ENCODE results near the gene SYT11.

The SYT11 gene

DNA sequence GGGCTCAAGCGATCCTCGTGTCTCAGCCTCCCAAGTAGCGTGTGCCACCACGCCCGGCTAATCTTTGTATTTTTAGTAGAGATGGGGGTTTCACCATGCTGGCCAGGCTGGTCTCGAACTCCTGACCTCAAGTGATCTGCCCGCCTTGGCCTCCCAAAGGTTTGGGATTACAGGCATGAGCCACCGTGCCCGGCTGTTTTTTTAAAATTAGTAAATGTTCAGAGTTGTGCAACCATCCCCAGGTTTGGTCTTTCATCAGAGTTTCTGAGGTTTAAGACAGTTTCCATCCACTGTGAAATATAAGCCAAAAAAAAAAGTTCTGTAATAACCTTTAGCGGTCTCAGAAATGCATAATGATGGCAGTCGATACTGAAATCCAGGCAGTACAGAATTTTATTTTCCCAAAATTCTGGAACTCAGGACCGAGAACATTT lies 550 bp upstream of the SYT11 start:
- TF ChIP-seq RAD21 (IDR thresholded peaks at IDR 0.05; ENCODE audit: low read depth), result no peak
- 0 out of 2 replicates have a peak, but pooled peaks have one; percentile 38 for TF ChIP-seq TAF1 (IDR thresholded peaks at IDR 0.05; ENCODE audit: low read depth)
- TF ChIP-seq CEBPB (IDR thresholded peaks at IDR 0.05), result peak; percentile 42
- no peak for TF ChIP-seq EGR1 (IDR thresholded peaks at IDR 0.05)
- TF ChIP-seq, protein P1, sequence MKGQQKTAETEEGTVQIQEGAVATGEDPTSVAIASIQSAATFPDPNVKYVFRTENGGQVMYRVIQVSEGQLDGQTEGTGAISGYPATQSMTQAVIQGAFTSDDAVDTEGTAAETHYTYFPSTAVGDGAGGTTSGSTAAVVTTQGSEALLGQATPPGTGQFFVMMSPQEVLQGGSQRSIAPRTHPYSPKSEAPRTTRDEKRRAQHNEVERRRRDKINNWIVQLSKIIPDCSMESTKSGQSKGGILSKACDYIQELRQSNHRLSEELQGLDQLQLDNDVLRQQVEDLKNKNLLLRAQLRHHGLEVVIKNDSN (IDR thresholded peaks at IDR 0.05), result no peak
- TF ChIP-seq YY1 (IDR thresholded peaks at IDR 0.05; ENCODE audit: low read depth), result no peak
- TF ChIP-seq FOXM1 (IDR thresholded peaks at IDR 0.05; ENCODE audit: borderline replicate concordance, low read depth), result no peak
- TF ChIP-seq, protein P2, sequence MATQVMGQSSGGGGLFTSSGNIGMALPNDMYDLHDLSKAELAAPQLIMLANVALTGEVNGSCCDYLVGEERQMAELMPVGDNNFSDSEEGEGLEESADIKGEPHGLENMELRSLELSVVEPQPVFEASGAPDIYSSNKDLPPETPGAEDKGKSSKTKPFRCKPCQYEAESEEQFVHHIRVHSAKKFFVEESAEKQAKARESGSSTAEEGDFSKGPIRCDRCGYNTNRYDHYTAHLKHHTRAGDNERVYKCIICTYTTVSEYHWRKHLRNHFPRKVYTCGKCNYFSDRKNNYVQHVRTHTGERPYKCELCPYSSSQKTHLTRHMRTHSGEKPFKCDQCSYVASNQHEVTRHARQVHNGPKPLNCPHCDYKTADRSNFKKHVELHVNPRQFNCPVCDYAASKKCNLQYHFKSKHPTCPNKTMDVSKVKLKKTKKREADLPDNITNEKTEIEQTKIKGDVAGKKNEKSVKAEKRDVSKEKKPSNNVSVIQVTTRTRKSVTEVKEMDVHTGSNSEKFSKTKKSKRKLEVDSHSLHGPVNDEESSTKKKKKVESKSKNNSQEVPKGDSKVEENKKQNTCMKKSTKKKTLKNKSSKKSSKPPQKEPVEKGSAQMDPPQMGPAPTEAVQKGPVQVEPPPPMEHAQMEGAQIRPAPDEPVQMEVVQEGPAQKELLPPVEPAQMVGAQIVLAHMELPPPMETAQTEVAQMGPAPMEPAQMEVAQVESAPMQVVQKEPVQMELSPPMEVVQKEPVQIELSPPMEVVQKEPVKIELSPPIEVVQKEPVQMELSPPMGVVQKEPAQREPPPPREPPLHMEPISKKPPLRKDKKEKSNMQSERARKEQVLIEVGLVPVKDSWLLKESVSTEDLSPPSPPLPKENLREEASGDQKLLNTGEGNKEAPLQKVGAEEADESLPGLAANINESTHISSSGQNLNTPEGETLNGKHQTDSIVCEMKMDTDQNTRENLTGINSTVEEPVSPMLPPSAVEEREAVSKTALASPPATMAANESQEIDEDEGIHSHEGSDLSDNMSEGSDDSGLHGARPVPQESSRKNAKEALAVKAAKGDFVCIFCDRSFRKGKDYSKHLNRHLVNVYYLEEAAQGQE (IDR thresholded peaks at IDR 0.05; ENCODE audit: low read depth), result no peak

DNA sequence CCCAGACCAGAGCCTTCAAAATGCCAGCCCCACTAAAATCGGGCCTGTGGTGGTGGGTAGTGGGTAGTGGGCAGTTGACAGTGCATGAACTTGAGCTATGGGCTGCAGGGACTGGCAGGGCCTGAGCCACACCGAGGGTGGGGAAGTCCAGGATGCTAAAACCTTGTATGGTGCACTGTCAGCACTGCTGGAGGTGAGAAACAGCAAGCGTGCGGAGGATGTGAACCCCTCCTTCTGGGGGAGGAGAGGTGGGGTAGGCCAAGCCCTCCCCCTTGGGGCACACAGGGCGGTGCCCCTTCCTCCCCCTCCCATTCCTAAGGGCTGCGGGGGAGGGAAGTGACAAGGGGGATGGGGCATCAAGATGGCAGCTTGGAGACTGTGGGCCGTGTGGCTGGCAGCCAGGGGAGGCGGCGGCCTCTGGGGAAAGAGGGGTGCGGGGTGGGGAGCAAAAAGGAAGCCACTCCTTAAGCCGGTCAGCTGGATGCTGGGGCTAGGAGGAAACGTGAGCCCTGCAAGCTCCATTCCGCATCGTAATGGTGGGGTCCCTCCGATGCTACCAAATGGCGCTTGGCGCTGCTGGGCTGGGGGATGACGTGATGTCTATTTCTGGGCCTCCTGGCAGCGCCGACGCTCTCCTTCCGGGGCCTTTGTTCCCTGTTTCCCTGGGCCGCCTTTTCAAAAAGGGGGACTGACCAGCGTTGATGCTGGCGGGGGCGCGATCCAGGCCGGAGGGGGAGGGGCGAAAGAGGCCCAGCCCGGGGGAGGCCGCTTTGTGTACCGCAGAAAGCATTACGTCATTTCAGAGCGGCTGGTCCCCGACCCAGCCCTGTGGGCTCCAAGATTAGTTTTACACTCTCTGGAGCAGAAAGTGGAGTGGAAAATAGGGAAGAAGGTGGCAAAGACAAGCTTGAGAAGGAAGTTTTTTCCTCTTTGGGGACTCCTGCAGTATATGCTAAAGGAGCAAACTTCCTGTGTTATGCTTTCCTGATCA lies 809 bp downstream of the SYT11 start:
- TF ChIP-seq TCF12 (IDR thresholded peaks at IDR 0.05; ENCODE audit: low read depth), result no peak
- TF ChIP-seq RAD21 (IDR thresholded peaks at IDR 0.05; ENCODE audit: low read depth), result no peak
- TF ChIP-seq TAF1 (IDR thresholded peaks at IDR 0.05; ENCODE audit: low read depth), result no peak
- TF ChIP-seq, protein P1 (IDR thresholded peaks at IDR 0.05), result no peak
- no peak for TF ChIP-seq FOXM1 (IDR thresholded peaks at IDR 0.05; ENCODE audit: borderline replicate concordance, low read depth)
- no peak for TF ChIP-seq YY1 (IDR thresholded peaks at IDR 0.05; ENCODE audit: low read depth)
- no peak for TF ChIP-seq TEAD4 (IDR thresholded peaks at IDR 0.05)
- TF ChIP-seq CEBPB (IDR thresholded peaks at IDR 0.05), result no peak
- no peak for TF ChIP-seq NFIC (IDR thresholded peaks at IDR 0.05)
- no peak for TF ChIP-seq ZBTB7A (IDR thresholded peaks at IDR 0.05; ENCODE audit: low read depth)
- TF ChIP-seq, protein P2 (IDR thresholded peaks at IDR 0.05; ENCODE audit: low read depth), result no peak
- no peak for TF ChIP-seq EGR1 (IDR thresholded peaks at IDR 0.05)

DNA sequence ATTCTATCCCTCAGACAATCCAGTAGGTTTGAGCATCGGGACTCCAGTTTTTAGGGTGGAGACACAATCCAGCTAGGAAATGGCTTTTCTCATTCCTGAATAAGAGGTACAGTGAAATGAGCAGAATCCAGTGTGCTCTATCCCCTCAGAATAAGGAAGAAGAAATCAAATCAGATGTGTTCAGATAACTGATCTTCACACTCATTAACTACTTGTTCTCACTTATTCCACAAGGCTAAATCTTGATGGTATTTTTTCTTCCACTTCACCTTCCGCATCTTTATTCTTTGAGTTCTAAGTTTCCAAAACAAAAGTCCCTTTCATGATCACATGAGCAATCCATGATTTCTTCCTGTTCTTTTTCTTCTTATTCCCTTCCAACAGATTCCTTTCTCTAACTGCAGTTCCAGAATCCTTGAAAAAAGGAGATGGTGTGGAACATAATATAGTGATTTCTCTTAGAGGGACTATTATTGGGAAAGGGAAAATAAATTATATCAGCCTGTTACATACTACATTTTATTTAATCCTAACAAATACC lies 1.7 kb downstream of the SYT11 start:
- no peak for TF ChIP-seq YY1 (IDR thresholded peaks at IDR 0.05; ENCODE audit: low read depth)
- no peak for TF ChIP-seq CREB1 (IDR thresholded peaks at IDR 0.05; ENCODE audit: low read depth)
- TF ChIP-seq EGR1 (IDR thresholded peaks at IDR 0.05), result no peak
- TF ChIP-seq, protein P1 (IDR thresholded peaks at IDR 0.05), result no peak
- no peak for TF ChIP-seq TAF1 (IDR thresholded peaks at IDR 0.05; ENCODE audit: low read depth)
- no peak for TF ChIP-seq RAD21 (IDR thresholded peaks at IDR 0.05; ENCODE audit: low read depth)
- TF ChIP-seq FOXM1 (IDR thresholded peaks at IDR 0.05; ENCODE audit: borderline replicate concordance, low read depth), result no peak
- no peak for TF ChIP-seq TEAD4 (IDR thresholded peaks at IDR 0.05)
- TF ChIP-seq, protein P3, sequence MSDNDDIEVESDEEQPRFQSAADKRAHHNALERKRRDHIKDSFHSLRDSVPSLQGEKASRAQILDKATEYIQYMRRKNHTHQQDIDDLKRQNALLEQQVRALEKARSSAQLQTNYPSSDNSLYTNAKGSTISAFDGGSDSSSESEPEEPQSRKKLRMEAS (IDR thresholded peaks at IDR 0.05), result no peak
- TF ChIP-seq, protein P2 (IDR thresholded peaks at IDR 0.05; ENCODE audit: low read depth), result no peak
- TF ChIP-seq CEBPB (IDR thresholded peaks at IDR 0.05), result no peak
- no peak for TF ChIP-seq TCF12 (IDR thresholded peaks at IDR 0.05; ENCODE audit: low read depth)

DNA sequence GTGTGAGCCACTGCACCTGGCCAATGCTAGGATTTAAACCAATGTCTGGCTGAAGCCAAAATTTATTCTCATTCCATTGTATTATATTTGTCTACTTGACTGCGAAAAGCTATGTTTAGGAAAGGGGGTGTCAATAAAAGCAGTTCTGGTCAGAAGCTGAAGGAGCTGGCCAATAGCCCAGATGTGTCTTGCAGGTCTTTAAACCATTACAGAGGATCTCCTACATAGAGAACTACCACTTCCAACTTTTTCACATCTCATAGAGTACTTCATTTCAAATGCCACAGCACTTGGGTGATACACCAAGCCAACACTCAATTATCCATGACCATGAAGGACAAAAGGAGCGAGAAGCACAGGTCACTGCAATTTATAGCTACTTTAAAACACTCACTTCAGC lies 2.5 kb downstream of the SYT11 start:
- no peak for TF ChIP-seq CREB1 (IDR thresholded peaks at IDR 0.05; ENCODE audit: low read depth)
- TF ChIP-seq ZBTB7A (IDR thresholded peaks at IDR 0.05; ENCODE audit: low read depth), result no peak
- TF ChIP-seq FOXM1 (IDR thresholded peaks at IDR 0.05; ENCODE audit: borderline replicate concordance, low read depth), result no peak
- TF ChIP-seq, protein P2 (IDR thresholded peaks at IDR 0.05; ENCODE audit: low read depth), result no peak
- no peak for TF ChIP-seq TAF1 (IDR thresholded peaks at IDR 0.05; ENCODE audit: low read depth)
- TF ChIP-seq NFIC (IDR thresholded peaks at IDR 0.05), result no peak
- no peak for TF ChIP-seq YY1 (IDR thresholded peaks at IDR 0.05; ENCODE audit: low read depth)
- no peak for TF ChIP-seq TCF12 (IDR thresholded peaks at IDR 0.05; ENCODE audit: low read depth)
- TF ChIP-seq, protein P1 (IDR thresholded peaks at IDR 0.05), result no peak
- no peak for TF ChIP-seq CEBPB (IDR thresholded peaks at IDR 0.05)
- TF ChIP-seq EGR1 (IDR thresholded peaks at IDR 0.05), result no peak
- no peak for TF ChIP-seq RAD21 (IDR thresholded peaks at IDR 0.05; ENCODE audit: low read depth)
- no peak for TF ChIP-seq EP300 (IDR thresholded peaks at IDR 0.05; ENCODE audit: borderline replicate concordance)
- no peak for TF ChIP-seq TEAD4 (IDR thresholded peaks at IDR 0.05)
- TF ChIP-seq, protein P3 (IDR thresholded peaks at IDR 0.05), result no peak
